MCF 10A (cell line): ENCODE measurements around the gene B9D2. TPM values are rescaled to one million over a fixed set of nuclear protein-coding genes. Genes with fewer than 3 reads are reported as not detected.

Source experiments
- BruUV-seq: library from RNA; stranded (reverse); fragments of 400-500 nt; replicated peaks from 2 replicates; lab custom pipeline; 2021; lab: Mats Ljungman, UMichigan
- CTCF ChIA-PET: fragments of 300-600 bp; sonication (Branson Sonifier 250); formaldehyde crosslinking; extraction: SDS; loops from one replicate; lab custom pipeline; 2021; ENCODE audit warnings: antibody characterized with exemption, inconsistent platforms; lab: Yijun Ruan, JAX
- POLR2A ChIA-PET: fragments of 300-600, 350-650 bp; sonication (Branson Sonifier 250); formaldehyde crosslinking; extraction: SDS; loops from one replicate; lab custom pipeline; 2020; ENCODE audit warnings: antibody characterized with exemption, inconsistent platforms; lab: Yijun Ruan, JAX
- DNase-seq: peaks from one replicate; pipeline ENCODE4 v3.0.0-alpha.2; 2018; ENCODE audit not compliant: unreplicated experiment
- H3K27ac Mint-ChIP-seq: one replicate; pipeline ENCODE4 v1.8.0; 2022; ENCODE audit warnings: mild to moderate bottlenecking, low read depth, mixed read lengths; ENCODE audit not compliant: unreplicated experiment
- H3K27me3 Mint-ChIP-seq: one replicate; pipeline ENCODE4 v1.8.0; 2022; ENCODE audit warnings: mixed read lengths; ENCODE audit not compliant: insufficient read depth, unreplicated experiment
- H3K36me3 Mint-ChIP-seq: one replicate; pipeline ENCODE4 v1.8.0; 2022; ENCODE audit warnings: mild to moderate bottlenecking, moderate library complexity, mixed read lengths; ENCODE audit not compliant: insufficient read depth, unreplicated experiment
- H3K4me1 Mint-ChIP-seq: one replicate; pipeline ENCODE4 v1.8.0; 2022; ENCODE audit warnings: mixed read lengths; ENCODE audit not compliant: insufficient read depth, unreplicated experiment
- H3K4me3 Mint-ChIP-seq: one replicate; pipeline ENCODE4 v1.8.0; 2022; ENCODE audit warnings: mild to moderate bottlenecking, moderate library complexity, mixed read lengths; ENCODE audit not compliant: unreplicated experiment
- H3K9me3 Mint-ChIP-seq: one replicate; pipeline ENCODE4 v1.8.0; 2022; ENCODE audit warnings: mixed read lengths; ENCODE audit not compliant: unreplicated experiment
- intact Hi-C: fragments of 100-400 bp; cut with micrococcal nuclease; formaldehyde crosslinking; loops from 2 replicates; pipeline ENCODE4 v1.14.1; 2022
- total RNA-seq: library from RNA; stranded (reverse); gene quantifications from 2 replicates; pipeline ENCODE4 v1.2.3, GENCODE V29; 2022
- TF ChIP-seq, protein P1 (sequence below): fragments of 200-600 bp; IDR thresholded peaks from one replicate; pipeline ENCODE4 v1.8.0; 2022; ENCODE audit warnings: antibody characterized with exemption, mild to moderate bottlenecking; ENCODE audit not compliant: unreplicated experiment

The B9D2 gene
- total RNA-seq, 1 experiment from 2014 or later: 5.7 TPM

DNA sequence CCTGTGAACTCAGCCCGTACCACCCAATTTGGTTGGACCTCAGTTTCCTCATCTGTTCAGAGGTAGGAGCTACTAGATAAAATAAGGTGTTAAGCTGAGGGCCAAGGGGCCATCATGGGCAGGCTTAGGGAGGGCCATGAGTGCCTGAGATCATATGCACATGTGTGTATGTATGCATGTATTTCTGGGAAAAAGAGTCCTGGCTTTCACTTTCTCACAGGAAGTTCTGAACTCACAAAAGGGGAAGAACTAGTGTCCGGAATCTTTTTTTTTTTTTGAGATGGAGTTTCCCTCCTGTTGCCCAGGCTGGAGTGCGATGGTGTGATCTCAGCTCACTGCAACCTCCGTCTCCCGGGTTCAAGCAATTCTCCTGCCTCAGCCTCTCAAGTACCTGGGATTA, 29.2 kb downstream of the B9D2 start:
- H3K4me3 Mint-ChIP-seq: no peak overlapping the region
- H3K36me3 Mint-ChIP-seq: peaks cover 42% of the 10 kb centered on the region
- H3K27ac Mint-ChIP-seq: no peak overlapping the region
- TF ChIP-seq, protein P1, sequence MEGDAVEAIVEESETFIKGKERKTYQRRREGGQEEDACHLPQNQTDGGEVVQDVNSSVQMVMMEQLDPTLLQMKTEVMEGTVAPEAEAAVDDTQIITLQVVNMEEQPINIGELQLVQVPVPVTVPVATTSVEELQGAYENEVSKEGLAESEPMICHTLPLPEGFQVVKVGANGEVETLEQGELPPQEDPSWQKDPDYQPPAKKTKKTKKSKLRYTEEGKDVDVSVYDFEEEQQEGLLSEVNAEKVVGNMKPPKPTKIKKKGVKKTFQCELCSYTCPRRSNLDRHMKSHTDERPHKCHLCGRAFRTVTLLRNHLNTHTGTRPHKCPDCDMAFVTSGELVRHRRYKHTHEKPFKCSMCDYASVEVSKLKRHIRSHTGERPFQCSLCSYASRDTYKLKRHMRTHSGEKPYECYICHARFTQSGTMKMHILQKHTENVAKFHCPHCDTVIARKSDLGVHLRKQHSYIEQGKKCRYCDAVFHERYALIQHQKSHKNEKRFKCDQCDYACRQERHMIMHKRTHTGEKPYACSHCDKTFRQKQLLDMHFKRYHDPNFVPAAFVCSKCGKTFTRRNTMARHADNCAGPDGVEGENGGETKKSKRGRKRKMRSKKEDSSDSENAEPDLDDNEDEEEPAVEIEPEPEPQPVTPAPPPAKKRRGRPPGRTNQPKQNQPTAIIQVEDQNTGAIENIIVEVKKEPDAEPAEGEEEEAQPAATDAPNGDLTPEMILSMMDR: no peak
- CTCF ChIA-PET: interaction anchor here (0.7 to 0.9 kb wide), 2 partner anchors 13 to 593 kb away, joined by 3 to 4 read pairs; partner anchors contain the start of gene ERFL
- H3K4me1 Mint-ChIP-seq: peaks cover 6% of the 10 kb centered on the region
- intact Hi-C loops: no loop called here
- DNase-seq: no peak
- no peaks in the 10 kb centered on the region for H3K27me3 Mint-ChIP-seq
- H3K9me3 Mint-ChIP-seq: no peaks in the 10 kb centered on the region
- POLR2A ChIA-PET: no interaction called here
- BruUV-seq: no TSS peak

DNA sequence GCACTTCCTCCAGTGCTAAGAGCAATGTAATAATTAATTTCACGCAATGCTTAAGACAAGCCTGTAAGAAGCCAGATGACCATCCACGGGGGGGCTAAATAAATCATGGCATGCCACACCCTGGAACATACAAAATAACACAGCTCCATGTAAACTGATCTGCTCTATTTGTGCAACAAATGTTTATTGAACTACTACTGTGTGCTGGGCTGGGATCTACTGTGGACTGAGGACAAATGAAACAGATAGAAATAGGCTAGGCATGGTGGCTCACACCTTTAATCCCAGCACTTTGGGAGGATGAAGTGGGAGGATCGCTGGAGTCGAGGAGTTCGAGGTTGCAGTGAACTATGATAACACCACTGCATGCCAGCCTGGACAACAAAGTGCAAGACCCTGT, 31.5 kb downstream of the B9D2 start:
- peaks cover 19% of the 10 kb centered on the region for H3K4me1 Mint-ChIP-seq
- no peaks in the 10 kb centered on the region for H3K9me3 Mint-ChIP-seq
- peaks cover 28% of the 10 kb centered on the region for H3K36me3 Mint-ChIP-seq
- DNase-seq: no peak
- ChIA-PET POLR2A (no interaction called here), CTCF (interaction anchor here (0.5 kb wide), 1 partner anchor 34 kb away, joined by 3 read pairs; no protein-coding TSS in a partner anchor)
- no peaks in the 10 kb centered on the region for H3K27me3 Mint-ChIP-seq
- no TSS peak for BruUV-seq
- no peak overlapping the region for H3K27ac Mint-ChIP-seq
- intact Hi-C loops: no loop called here
- no peak overlapping the region for H3K4me3 Mint-ChIP-seq
- TF ChIP-seq, protein P1: no peak

DNA sequence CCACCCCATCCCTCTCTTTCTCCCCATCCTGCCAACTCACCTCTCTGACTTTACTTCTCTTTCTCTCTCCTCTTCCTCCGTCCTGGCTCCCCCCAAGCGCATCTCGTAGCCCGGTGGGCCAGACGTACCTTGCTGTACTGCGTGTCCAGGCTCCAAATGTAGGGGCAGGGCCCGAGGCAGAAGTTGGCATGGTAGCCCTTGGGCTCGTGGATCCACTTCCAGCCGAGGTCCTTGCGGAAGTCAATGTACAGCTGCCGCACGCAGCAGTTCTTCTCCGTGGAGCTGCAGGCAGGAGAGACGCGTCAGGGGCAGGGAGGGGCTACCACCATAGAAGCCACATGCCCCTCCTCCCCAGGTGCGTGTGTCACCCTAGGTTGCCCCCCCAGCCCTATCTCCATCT, 31.9 kb downstream of the B9D2 start:
- no peak overlapping the region for H3K4me3 Mint-ChIP-seq
- H3K4me1 Mint-ChIP-seq: peaks cover 22% of the 10 kb centered on the region
- H3K36me3 Mint-ChIP-seq: peaks cover 24% of the 10 kb centered on the region
- POLR2A ChIA-PET: no interaction called here
- H3K27me3 Mint-ChIP-seq: no peaks in the 10 kb centered on the region
- H3K27ac Mint-ChIP-seq: no peak overlapping the region
- DNase-seq: no peak
- TF ChIP-seq, protein P1: no peak
- CTCF ChIA-PET: interaction anchor here (0.5 to 0.7 kb wide), 3 partner anchors 34 to 311 kb away, joined by 3 read pairs; no protein-coding TSS in a partner anchor
- no TSS peak for BruUV-seq
- intact Hi-C loops: no loop called here
- no peaks in the 10 kb centered on the region for H3K9me3 Mint-ChIP-seq

DNA sequence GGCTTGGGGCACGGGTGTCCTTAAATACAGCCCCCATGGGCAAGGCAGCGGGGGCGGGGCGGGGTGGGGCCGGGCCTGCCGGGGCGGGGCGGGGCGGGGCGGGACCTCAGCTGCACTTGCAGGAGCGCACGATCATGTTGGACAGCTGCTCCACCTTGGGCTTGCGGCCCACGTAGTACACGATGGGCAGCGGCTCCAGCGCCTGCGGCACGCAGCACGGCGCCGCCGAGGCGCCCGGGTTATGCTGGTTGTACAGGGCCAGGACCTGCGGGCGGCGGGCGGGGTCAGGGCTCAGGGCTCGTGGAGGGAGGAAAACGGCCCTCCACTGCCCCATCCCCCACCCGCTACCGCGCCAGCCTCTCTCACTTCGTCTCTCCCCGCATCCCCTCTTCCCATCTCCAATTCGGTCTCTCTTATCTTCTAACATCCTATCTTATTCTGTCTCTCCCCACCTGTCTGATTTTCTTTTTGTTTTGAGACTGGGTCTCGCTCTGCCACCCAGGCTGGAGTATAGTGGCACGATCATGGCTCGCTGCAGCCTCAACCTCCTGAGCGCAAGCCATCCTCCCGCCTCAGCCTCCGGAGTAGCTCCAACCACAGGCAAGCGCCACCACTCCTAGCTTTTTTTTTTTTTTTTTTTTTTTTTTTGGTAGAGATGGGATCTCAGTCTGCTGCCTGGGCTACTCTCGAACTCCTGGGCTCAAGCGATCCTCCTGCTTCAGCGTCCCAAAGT, 32.8 kb downstream of the B9D2 start:
- H3K4me3 Mint-ChIP-seq: no peak overlapping the region
- no TSS peak for BruUV-seq
- H3K27me3 Mint-ChIP-seq: no peaks in the 10 kb centered on the region
- TF ChIP-seq, protein P1: no peak
- no peaks in the 10 kb centered on the region for H3K9me3 Mint-ChIP-seq
- ChIA-PET POLR2A (no interaction called here), CTCF (interaction anchor here (0.7 kb wide), 1 partner anchor 288 kb away, joined by 3 read pairs; no protein-coding TSS in a partner anchor)
- intact Hi-C loops: no loop called here
- peaks cover 31% of the 10 kb centered on the region for H3K4me1 Mint-ChIP-seq
- no peak for DNase-seq
- H3K27ac Mint-ChIP-seq: no peak overlapping the region
- peaks cover 22% of the 10 kb centered on the region for H3K36me3 Mint-ChIP-seq
